OCI-LY7 (cell line): Measurements from ENCODE around the gene GOLGA6L7.
"Not testable (repeated sequence)": the region's sequence is repeated elsewhere in the genome, so short reads cannot be mapped to it uniquely, and the experiment has no call there.

Experiments
- CTCF ChIP-seq: fragments of 200-600 bp; sonication (generic); conservative IDR thresholded peaks from 2 replicates; pipeline ENCODE4 v1.5.1; 2014; ENCODE audit warnings: mild to moderate bottlenecking, antibody characterized with exemption, low read length, moderate library complexity, mixed read lengths
- EZH2phosphoT487 ChIP-seq: fragments of 200-600 bp; sonication (generic); IDR thresholded peaks from 2 replicates; pipeline ENCODE4 v1.6.1; 2018; ENCODE audit warnings: low read depth, borderline replicate concordance, mild to moderate bottlenecking, mixed run types, antibody characterized with exemption, low read length, moderate library complexity, mixed read lengths

- peak; percentile 58 for TF ChIP-seq CTCF
- TF ChIP-seq EZH2phosphoT487 = not testable (repeated sequence)
Measured at GRCh38 chr15:28794231-28794630, 54.2 kb downstream of the GOLGA6L7 start.
